NT2/D1 (cell line): ENCODE data around the gene RAPGEF4.

ENCODE experiments used
- SUZ12 ChIP-seq: IDR thresholded peaks from 2 replicates; pipeline ENCODE4 v1.6.1; 2011; ENCODE audit not compliant: insufficient read length, insufficient read depth; ENCODE audit errors: extremely low read depth
- YY1 ChIP-seq: IDR thresholded peaks from 2 replicates; pipeline ENCODE4 v1.6.1; 2011; ENCODE audit not compliant: insufficient read length, insufficient read depth

DNA sequence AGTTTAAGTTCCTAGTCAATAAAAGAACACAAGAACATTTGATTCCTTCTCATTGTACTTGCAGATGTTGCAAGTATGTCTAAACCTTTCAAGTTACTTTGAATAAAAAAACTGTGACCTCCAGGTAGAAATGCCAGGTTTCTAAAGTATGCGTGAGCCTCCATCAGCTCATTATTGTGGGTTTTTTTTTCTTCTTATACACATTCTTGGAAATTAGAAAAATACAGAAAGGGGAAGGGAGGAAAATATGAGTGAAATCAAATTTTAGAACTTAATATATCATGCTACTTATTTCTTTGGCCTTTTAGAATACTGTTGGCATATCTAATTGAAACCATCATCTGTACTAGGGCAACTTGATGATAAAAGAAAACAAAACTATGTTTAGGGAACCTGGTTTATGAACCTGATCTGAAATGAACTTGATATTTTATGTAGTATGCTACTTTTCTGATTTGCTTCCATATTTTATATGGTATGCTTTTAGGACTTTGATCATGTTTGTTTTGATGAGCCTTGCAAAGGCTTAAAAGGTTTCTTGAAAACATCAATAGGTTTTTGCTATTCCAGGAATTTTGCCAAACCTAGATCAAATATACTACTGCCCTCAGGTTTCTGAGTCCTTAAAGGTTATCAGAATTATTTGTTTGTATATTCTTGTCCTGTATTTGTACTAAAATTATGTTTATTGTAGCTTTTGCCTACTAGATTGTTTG is 209.3 kb downstream of the RAPGEF4 start:
- TF ChIP-seq YY1 = no peak
- no peak for TF ChIP-seq SUZ12
